ENCODE measurements around the gene DND1.
"Not testable (repeated sequence)": the region's sequence is repeated elsewhere in the genome, so short reads cannot be mapped to it uniquely, and the experiment has no call there.

DND1 gene

DNA sequence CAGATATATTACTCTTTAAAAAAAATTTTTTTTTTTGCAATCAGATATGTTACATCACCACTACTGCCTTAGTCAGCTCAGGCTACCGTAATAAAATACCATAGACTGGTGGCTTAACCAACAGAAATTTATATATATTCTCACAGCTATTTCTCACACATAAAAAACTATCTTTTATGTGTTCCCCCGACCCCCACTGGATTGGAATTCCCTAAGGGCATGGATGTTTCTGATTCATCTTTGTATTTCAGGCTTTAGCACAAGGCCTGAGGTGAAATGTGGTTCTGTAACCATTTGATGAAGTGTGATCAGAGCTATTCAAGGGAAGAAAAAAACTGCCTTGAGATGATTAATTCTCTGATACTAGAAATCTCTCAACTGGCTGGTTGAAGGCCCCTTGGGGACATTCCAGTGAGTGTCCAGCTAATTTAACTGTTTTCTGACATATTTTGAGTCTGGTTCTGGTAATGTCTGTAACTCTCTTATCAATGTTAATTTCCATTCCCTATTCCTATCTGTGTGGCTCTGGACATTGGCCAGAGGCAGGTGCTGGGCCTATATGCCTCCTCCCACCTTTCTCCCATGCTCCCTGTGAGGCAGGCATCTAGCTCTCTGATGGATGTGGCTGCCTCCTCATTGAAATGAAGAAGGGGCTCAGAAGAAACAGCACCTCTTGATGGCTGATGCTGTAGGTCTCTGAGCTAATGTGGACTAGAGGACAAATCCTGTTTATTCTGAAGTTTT, 42.9 kb downstream of the DND1 start:
- TF ChIP-seq, protein P1, sequence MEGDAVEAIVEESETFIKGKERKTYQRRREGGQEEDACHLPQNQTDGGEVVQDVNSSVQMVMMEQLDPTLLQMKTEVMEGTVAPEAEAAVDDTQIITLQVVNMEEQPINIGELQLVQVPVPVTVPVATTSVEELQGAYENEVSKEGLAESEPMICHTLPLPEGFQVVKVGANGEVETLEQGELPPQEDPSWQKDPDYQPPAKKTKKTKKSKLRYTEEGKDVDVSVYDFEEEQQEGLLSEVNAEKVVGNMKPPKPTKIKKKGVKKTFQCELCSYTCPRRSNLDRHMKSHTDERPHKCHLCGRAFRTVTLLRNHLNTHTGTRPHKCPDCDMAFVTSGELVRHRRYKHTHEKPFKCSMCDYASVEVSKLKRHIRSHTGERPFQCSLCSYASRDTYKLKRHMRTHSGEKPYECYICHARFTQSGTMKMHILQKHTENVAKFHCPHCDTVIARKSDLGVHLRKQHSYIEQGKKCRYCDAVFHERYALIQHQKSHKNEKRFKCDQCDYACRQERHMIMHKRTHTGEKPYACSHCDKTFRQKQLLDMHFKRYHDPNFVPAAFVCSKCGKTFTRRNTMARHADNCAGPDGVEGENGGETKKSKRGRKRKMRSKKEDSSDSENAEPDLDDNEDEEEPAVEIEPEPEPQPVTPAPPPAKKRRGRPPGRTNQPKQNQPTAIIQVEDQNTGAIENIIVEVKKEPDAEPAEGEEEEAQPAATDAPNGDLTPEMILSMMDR (conservative IDR thresholded peaks at IDR 0.05; ENCODE audit: control insufficient read depth, insufficient read depth, low read depth, low read length), result no peak

DNA sequence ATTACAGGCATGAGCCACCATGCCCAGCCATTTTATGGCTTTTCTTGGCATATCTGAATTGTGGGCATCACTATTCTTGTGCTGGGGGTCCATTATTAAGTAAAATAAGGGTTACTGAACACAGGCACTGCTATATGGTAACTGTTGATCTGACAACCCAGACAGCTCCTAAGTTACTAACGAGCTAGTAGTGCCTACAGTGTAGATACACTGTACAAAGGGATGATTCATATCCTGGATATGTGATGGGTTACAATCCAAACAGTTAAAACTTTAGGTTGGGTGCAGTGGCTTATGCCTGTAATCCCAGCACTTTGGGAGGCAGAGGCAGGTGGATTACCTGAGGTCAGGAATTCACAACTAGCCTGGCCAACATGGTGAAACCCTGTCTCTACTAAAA, 44.7 kb downstream of the DND1 start:
- H3K4me3 ChIP-seq (ENCODE audit: control insufficient read depth, low read depth, low read length), result no peak overlapping the region
- DNase-seq (ENCODE audit: low read depth), result no peak
- TF ChIP-seq, protein P1 (conservative IDR thresholded peaks at IDR 0.05; ENCODE audit: control insufficient read depth, insufficient read depth, low read depth, low read length), result no peak

More for the DNA sequence above, 42.9 kb downstream of the DND1 start:
- peak; percentile 49 for DNase-seq (ENCODE audit: low read depth)
- no peak overlapping the region for H3K4me3 ChIP-seq (ENCODE audit: control insufficient read depth, low read depth, low read length)

DNA sequence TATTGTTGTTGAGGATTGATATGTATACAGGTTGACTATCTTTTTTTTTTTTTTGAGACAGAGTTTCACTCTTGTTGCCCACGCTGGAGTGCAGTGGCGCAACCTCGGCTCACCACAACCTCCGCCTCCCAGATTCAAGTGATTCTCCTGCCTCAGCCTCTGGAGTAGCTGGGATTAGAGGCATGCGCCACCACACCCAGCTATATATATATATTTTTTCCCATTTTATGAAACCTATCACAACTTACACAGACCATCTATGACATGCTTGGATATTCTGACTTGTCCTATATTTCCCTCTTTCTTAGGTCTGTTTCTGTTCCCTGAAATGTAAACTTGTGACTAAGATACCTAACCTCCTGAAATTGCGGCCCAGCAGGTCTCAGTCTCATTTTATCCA, 45.4 kb downstream of the DND1 start:
- TF ChIP-seq, protein P1 (conservative IDR thresholded peaks at IDR 0.05; ENCODE audit: control insufficient read depth, insufficient read depth, low read depth, low read length), result no peak
- H3K4me3 ChIP-seq (ENCODE audit: control insufficient read depth, low read depth, low read length), result no peak overlapping the region
- DNase-seq (ENCODE audit: low read depth), result no peak

DNA sequence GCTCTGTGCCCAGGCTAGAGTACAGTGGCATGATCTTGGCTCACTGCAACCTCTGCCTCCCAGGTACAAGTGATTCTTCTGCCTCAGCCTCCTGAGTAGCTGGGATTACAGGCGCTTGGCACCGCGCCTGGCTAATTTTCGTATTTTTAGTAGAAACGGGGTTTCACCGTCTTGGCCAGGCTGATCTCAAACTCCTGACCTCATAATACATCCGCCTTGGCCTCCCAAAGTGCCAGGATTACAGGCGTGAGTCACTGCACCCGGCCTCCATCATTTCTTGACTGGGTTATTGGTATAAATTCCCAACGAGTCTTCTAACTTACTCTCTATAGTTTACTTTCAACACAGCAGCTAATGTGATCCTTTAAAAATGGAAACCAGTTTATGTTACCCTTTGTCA, 48.5 kb downstream of the DND1 start:
- H3K4me3 ChIP-seq (ENCODE audit: control insufficient read depth, low read depth, low read length); DNase-seq (ENCODE audit: low read depth): not testable (repeated sequence)

DNA sequence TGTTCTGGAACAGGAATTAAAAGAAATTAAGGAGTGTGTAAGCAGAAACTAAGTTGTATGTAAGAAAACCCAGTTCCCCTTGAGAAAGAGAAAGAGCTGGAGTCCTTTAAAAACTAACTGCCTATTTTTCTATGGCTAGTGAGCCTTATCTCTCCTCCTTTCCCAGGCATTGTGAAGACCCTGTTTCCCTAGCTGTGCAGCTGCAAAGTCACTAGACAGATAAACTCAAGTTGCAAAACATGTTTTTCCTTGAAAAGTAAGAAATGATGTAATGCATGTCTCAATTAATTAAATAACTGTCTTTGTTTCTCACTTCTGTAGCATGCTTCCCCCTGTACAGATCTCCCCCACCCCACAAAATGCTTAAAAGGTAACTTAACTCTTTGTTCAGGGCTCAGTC, 50.3 kb downstream of the DND1 start:
- not testable (repeated sequence) for H3K4me3 ChIP-seq (ENCODE audit: control insufficient read depth, low read depth, low read length); DNase-seq (ENCODE audit: low read depth)

DNA sequence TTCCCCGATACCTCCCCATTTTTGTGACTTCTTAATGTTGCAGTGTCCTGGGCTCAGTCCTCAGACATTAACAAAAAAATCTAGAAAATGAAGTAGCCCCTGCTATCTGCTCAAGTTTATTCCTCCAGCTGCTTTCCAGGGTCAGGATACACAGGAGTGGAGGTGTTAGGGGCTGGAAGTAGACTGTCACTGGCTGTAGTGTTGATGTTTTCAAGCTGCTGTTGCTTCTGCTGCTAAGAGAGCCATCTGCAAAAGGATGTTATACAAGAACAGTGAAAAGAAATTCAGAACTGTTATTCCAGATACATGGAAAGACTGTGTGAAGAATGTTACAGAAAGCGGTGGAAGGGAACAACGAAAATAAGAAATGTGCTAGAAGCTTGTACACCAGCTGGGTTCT, 51.1 kb downstream of the DND1 start:
- DNase-seq (ENCODE audit: low read depth), result no peak
- TF ChIP-seq, protein P1 (conservative IDR thresholded peaks at IDR 0.05; ENCODE audit: control insufficient read depth, insufficient read depth, low read depth, low read length), result no peak
- no peak overlapping the region for H3K4me3 ChIP-seq (ENCODE audit: control insufficient read depth, low read depth, low read length)

All from fibroblast of mammary gland (primary cell).